Natural killer cell treated with Interleukin-12 subunit alpha and Interleukin-12 subunit beta and Interleukin-15 and Interleukin-18, amount 100 ng/mL, for 72 hours (primary cell): ENCODE data around the gene RASGRF2. TPM values are rescaled to one million over a fixed set of nuclear protein-coding genes. Genes with fewer than 3 reads are reported as not detected.
A peak's percentile ranks its signal among the peaks of the same experiment; 100 is the strongest.

Source experiments
- ATAC-seq, 2 donors: fragments of 150-1000 bp; cut with Tn5 transposase in 1 of 2; sonication (Bioruptor Pico), chemical (Tn5 transposase) in 1 of 2; 2 replicates each; pipeline ENCODE4 v1.10.0; 2021
- DNase-seq: peaks from one replicate; pipeline ENCODE4 v3.0.0; 2022; ENCODE audit warnings: low spot score
- H3K27ac Mint-ChIP-seq, 2 donors: 1 replicate in 1 of 2; 2 replicates in 1 of 2; pipeline ENCODE4 v1.8.0; 2022; ENCODE audit warnings: mixed read lengths in 2 of 2, mild to moderate bottlenecking in 1 of 2, moderate library complexity in 1 of 2
- H3K27me3 Mint-ChIP-seq, 2 donors: 1 replicate in 1 of 2; 2 replicates in 1 of 2; pipeline ENCODE4 v1.8.0; 2022; ENCODE audit warnings: mixed read lengths in 2 of 2
- H3K36me3 Mint-ChIP-seq: one replicate; pipeline ENCODE4 v1.8.0; 2022; ENCODE audit warnings: mixed read lengths
- H3K4me1 Mint-ChIP-seq, 2 donors: 1 replicate in 1 of 2; 2 replicates in 1 of 2; pipeline ENCODE4 v1.8.0; 2022; ENCODE audit warnings: low read depth in 2 of 2, mixed read lengths in 2 of 2, mild to moderate bottlenecking in 1 of 2
- H3K4me3 Mint-ChIP-seq: one replicate; pipeline ENCODE4 v1.8.0; 2022; ENCODE audit warnings: mixed read lengths
- H3K9me3 Mint-ChIP-seq: 2 replicates; pipeline ENCODE4 v1.8.0; 2022; ENCODE audit warnings: mixed read lengths
- total RNA-seq, 2 donors: library from RNA; stranded (reverse); gene quantifications; one replicate each; pipeline ENCODE4 v1.2.3, GENCODE V29; 2022

The RASGRF2 gene
- total RNA-seq, 2 donors from 2014 or later: 2.3 to 6.7 TPM

GRCh38 chr5:81182396-81183390, 222.5 kb downstream of the RASGRF2 start:
- Mint-ChIP-seq H3K4me3 (peak overlapping the region; percentile 9), H3K27me3 (peaks cover 0 to under 1% of the 10 kb centered on the region in 2 donors), H3K27ac (peak overlapping the region in 1 of 2 donors; percentile 57), H3K9me3 (no peaks in the 10 kb centered on the region), H3K36me3 (no peaks in the 10 kb centered on the region), H3K4me1 (peaks cover 0 to 17% of the 10 kb centered on the region in 2 donors)
- ATAC-seq (peak in 1 of 2 donors; percentile 76), DNase-seq (no peak)

GRCh38 chr5:81183811-81184748, 223.9 kb downstream of the RASGRF2 start:
- Mint-ChIP-seq H3K4me3 (no peak overlapping the region), H3K4me1 (peaks cover 3 to 29% of the 10 kb centered on the region in 2 donors), H3K36me3 (no peaks in the 10 kb centered on the region), H3K27ac (peak overlapping the region in 1 of 2 donors; percentile 57), H3K9me3 (no peaks in the 10 kb centered on the region), H3K27me3 (no peaks in the 10 kb centered on the region)
- ATAC-seq (no peak), DNase-seq (no peak)

- no peak overlapping the region for H3K4me3 Mint-ChIP-seq
- H3K36me3 Mint-ChIP-seq: no peaks in the 10 kb centered on the region
- no peak for DNase-seq
- no peak for ATAC-seq
- no peak overlapping the region for H3K27ac Mint-ChIP-seq
- H3K4me1 Mint-ChIP-seq: peaks cover 3 to 33% of the 10 kb centered on the region in 2 donors
- no peaks in the 10 kb centered on the region for H3K9me3 Mint-ChIP-seq
- no peaks in the 10 kb centered on the region for H3K27me3 Mint-ChIP-seq
These were observed 224.6 kb downstream of the RASGRF2 start for GRCh38 chr5:81184749-81185110.

GRCh38 chr5:81187885-81188284, 227.7 kb downstream of the RASGRF2 start:
- Mint-ChIP-seq H3K4me1 (peaks cover 3 to 25% of the 10 kb centered on the region in 2 donors), H3K4me3 (peak overlapping the region; percentile 26), H3K27ac (peak overlapping the region; percentile 50 to 59)

GRCh38 chr5:81188962-81189361, 228.8 kb downstream of the RASGRF2 start:
- Mint-ChIP-seq H3K36me3 (no peaks in the 10 kb centered on the region), H3K4me1 (peaks cover 3 to 17% of the 10 kb centered on the region in 2 donors), H3K4me3 (no peak overlapping the region), H3K9me3 (no peaks in the 10 kb centered on the region), H3K27me3 (no peaks in the 10 kb centered on the region), H3K27ac (no peak overlapping the region)
- no peak for DNase-seq
- peak; percentile 60 to 81 for ATAC-seq

More at GRCh38 chr5:81187885-81188284, 227.7 kb downstream of the RASGRF2 start:
- Mint-ChIP-seq H3K36me3 (no peaks in the 10 kb centered on the region), H3K27me3 (no peaks in the 10 kb centered on the region), H3K9me3 (no peaks in the 10 kb centered on the region)
- no peak for ATAC-seq
- DNase-seq: no peak

GRCh38 chr5:81189875-81190498, 229.8 kb downstream of the RASGRF2 start:
- peaks cover 7 to 22% of the 10 kb centered on the region in 2 donors for H3K4me1 Mint-ChIP-seq
- no peak overlapping the region for H3K4me3 Mint-ChIP-seq
- peaks cover 0 to 5% of the 10 kb centered on the region in 2 donors for H3K27me3 Mint-ChIP-seq
- H3K36me3 Mint-ChIP-seq: no peaks in the 10 kb centered on the region
- ATAC-seq (no peak), DNase-seq (no peak)
- no peak overlapping the region for H3K27ac Mint-ChIP-seq
- no peaks in the 10 kb centered on the region for H3K9me3 Mint-ChIP-seq

- Mint-ChIP-seq H3K4me1 (peaks cover 9 to 25% of the 10 kb centered on the region in 2 donors), H3K9me3 (no peaks in the 10 kb centered on the region), H3K27ac (no peak overlapping the region), H3K4me3 (no peak overlapping the region), H3K27me3 (peaks cover 0 to 6% of the 10 kb centered on the region in 2 donors), H3K36me3 (no peaks in the 10 kb centered on the region)
- no peak for DNase-seq
- ATAC-seq: no peak
These were observed 231.7 kb downstream of the RASGRF2 start for GRCh38 chr5:81191726-81192372.

- Mint-ChIP-seq H3K36me3 (no peaks in the 10 kb centered on the region), H3K4me1 (peaks cover 9 to 25% of the 10 kb centered on the region in 2 donors), H3K27me3 (peaks cover 0 to 6% of the 10 kb centered on the region in 2 donors), H3K27ac (no peak overlapping the region), H3K9me3 (no peaks in the 10 kb centered on the region), H3K4me3 (no peak overlapping the region)
- ATAC-seq (no peak), DNase-seq (no peak)
These were observed 232.2 kb downstream of the RASGRF2 start for GRCh38 chr5:81192373-81192750.

- H3K27ac Mint-ChIP-seq: peak overlapping the region in 1 of 2 donors; percentile 22
- H3K36me3 Mint-ChIP-seq: no peaks in the 10 kb centered on the region
- H3K27me3 Mint-ChIP-seq: peaks cover 0 to 6% of the 10 kb centered on the region in 2 donors
- H3K4me3 Mint-ChIP-seq: peak overlapping the region; percentile 43
- H3K4me1 Mint-ChIP-seq: peaks cover 6 to 9% of the 10 kb centered on the region in 2 donors
- peak; percentile 91 to 94 for ATAC-seq
- no peaks in the 10 kb centered on the region for H3K9me3 Mint-ChIP-seq
- peak; percentile 80 for DNase-seq
These were observed 234.6 kb downstream of the RASGRF2 start for GRCh38 chr5:81194633-81195334.

GRCh38 chr5:81195335-81195929, 235.3 kb downstream of the RASGRF2 start:
- no peak for DNase-seq
- H3K27me3 Mint-ChIP-seq: peaks cover 3 to 6% of the 10 kb centered on the region in 2 donors
- H3K36me3 Mint-ChIP-seq: no peaks in the 10 kb centered on the region
- ATAC-seq: no peak
- H3K4me3 Mint-ChIP-seq: no peak overlapping the region
- H3K9me3 Mint-ChIP-seq: no peaks in the 10 kb centered on the region
- peaks cover 6 to 9% of the 10 kb centered on the region in 2 donors for H3K4me1 Mint-ChIP-seq
- H3K27ac Mint-ChIP-seq: peak overlapping the region in 1 of 2 donors; percentile 22

GRCh38 chr5:81202655-81203054, 242.5 kb downstream of the RASGRF2 start:
- ATAC-seq (no peak), DNase-seq (no peak)
- Mint-ChIP-seq H3K36me3 (no peaks in the 10 kb centered on the region), H3K9me3 (no peaks in the 10 kb centered on the region), H3K4me3 (no peak overlapping the region), H3K4me1 (no peaks in the 10 kb centered on the region), H3K27ac (no peak overlapping the region), H3K27me3 (peaks cover 0 to 6% of the 10 kb centered on the region in 2 donors)

- Mint-ChIP-seq H3K27ac (no peak overlapping the region), H3K36me3 (no peaks in the 10 kb centered on the region), H3K27me3 (peaks cover 0 to 6% of the 10 kb centered on the region in 2 donors), H3K4me3 (no peak overlapping the region), H3K9me3 (no peaks in the 10 kb centered on the region), H3K4me1 (no peaks in the 10 kb centered on the region)
- ATAC-seq (peak in 1 of 2 donors; percentile 33), DNase-seq (no peak)
These were observed 243.6 kb downstream of the RASGRF2 start for GRCh38 chr5:81203729-81204128.
